HG03175 (cell line): Measurements from ENCODE around the gene PCSK1N.
"Not testable (repeated sequence)": the region's sequence is repeated elsewhere in the genome, so short reads cannot be mapped to it uniquely, and the experiment has no call there.

Experiments
- ATAC-seq: cut with Tn5 transposase; IDR thresholded peaks from one replicate; pipeline ENCODE4 v1.9.1; 2021; ENCODE audit warnings: mild to moderate bottlenecking, moderate library complexity; ENCODE audit not compliant: unreplicated experiment

PCSK1N gene, protein sequence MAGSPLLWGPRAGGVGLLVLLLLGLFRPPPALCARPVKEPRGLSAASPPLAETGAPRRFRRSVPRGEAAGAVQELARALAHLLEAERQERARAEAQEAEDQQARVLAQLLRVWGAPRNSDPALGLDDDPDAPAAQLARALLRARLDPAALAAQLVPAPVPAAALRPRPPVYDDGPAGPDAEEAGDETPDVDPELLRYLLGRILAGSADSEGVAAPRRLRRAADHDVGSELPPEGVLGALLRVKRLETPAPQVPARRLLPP

DNA sequence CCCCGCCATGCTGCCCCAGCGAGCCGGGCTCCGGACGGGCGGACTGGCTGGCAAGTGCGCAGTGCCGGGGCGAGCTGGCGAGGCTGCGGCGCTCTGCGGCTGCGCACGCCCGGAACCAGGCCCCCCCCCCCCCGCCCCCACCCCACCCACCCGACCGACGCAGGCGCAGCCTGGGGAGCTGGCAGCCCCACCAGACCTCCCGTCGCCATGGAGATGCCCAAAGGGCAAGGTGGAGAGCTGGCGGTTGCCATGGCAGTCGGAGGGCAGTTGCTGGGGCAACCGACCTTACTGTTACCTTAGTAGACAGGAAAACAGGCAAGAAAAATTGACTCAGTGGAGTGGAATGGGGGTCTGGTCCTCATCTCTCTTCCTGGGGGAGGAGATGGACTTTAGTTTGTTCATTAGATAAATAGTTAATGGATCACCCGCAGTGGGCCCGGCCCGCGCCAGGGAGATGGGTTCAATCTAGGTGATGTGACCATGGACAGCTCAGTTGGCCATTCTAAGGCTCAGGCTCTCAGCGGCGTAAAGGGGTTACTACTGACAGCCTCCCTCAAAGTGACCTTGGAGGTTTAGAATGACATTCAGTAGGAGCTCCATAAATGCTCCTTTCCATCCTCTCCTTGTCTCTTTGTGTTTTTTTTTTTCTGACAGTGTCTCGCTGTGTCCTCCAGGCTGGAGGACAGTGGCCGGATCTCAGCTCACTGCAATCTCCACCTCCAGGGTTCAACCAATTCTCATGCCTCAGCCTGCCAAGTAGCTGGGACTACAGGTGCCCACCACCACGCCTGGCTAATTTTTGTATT, at the start of gene PCSK1N:
Gene PCSK1N (minus strand): TSS at position 87 of the 806 bp plus-strand sequence. CDS start 78 bp downstream, at position 9.
- no peak for ATAC-seq

DNA sequence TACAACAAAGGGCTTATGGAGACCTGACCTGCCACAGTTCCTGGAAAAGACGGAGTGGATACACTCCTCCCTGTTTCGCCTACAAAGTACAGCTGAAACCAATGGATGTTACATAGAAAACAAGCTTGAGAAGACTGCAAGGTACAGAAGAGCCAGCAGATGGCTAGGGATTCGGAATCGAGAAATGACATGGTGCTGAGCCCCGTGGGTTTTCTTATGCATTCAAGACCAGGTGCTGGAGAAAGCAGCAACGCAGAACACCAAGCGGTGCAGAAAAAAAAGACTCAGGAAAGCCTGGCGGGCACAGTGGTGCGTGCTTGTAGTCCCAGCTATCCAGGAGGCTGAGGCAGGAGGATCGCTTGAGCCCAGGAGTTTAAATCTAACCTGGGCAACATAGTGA, 48.3 kb upstream of the PCSK1N start:
- ATAC-seq = no peak

DNA sequence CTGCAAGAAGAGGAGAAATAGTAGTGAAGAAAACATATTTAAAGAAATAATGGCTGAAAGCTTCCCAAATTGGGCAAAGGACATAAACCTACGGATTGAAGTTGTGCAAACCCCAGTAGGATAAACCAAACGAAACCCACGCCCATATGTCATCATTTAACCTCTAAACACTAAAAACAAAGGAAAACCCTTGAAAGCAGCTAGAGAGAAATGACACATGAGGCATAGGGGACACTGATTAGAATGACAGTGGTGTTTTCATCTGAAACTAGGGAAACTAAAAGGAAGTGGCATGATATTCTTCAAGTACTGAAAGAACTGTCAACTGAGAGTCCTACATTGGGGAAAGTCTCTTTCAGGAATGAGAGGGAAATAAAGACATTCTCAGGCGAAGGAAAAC, 41.5 kb upstream of the PCSK1N start:
- ATAC-seq = not testable (repeated sequence)

DNA sequence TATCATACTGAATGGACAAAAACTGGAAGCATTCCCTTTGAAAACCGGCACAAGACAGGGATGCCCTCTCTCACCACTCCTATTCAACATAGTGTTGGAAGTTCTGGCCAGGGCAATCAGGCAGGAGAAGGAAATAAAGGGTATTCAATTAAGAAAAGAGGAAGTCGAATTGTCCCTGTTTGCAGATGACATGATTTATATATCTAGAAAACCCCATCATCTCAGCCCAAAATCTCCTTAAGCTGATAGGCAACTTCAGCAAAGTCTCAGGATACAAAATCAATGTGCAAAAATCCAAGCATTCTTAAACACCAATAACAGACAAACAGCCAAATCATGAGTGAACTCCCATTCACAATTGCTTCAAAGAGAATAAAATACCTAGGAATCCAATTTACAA, 36.6 kb upstream of the PCSK1N start:
- ATAC-seq = not testable (repeated sequence)

DNA sequence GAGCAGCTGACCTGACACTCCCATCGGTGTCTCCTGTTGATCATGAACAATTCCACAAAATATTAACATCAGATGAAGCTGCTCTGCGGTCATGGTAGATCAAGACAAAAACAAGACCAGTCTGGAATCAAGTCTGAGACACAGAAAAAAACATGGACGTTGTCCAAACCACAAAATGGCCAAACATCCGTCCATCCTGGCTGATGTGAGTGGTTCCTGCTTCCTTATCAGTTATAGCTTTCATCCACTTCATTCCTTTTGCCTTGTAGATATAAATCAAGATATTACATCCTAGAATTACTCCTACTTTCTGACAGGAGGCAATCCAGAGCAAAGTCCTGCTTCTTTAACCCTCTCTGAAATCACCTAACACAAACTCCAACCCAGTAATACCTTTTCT, 28.8 kb upstream of the PCSK1N start:
- no peak for ATAC-seq

DNA sequence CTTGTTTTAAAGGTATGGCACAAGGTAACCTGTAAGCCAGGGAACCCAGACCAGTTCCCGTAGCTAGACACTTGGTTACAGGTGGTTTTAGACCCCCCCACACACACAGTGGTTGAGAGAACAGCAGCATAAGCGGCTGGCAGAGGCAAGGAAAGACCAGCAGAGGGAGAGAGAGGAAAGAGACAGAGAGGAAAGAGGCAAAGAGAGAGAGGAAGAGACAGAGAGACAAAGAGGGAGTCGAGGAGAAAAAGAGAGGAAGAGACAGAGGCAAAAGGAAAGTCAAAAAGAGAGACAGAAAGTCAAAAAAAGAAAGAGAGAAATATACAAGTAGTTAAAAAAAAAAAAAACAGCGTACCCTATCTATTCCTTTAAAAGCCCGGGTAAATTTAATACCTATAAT, 19.5 kb upstream of the PCSK1N start:
- ATAC-seq = no peak

DNA sequence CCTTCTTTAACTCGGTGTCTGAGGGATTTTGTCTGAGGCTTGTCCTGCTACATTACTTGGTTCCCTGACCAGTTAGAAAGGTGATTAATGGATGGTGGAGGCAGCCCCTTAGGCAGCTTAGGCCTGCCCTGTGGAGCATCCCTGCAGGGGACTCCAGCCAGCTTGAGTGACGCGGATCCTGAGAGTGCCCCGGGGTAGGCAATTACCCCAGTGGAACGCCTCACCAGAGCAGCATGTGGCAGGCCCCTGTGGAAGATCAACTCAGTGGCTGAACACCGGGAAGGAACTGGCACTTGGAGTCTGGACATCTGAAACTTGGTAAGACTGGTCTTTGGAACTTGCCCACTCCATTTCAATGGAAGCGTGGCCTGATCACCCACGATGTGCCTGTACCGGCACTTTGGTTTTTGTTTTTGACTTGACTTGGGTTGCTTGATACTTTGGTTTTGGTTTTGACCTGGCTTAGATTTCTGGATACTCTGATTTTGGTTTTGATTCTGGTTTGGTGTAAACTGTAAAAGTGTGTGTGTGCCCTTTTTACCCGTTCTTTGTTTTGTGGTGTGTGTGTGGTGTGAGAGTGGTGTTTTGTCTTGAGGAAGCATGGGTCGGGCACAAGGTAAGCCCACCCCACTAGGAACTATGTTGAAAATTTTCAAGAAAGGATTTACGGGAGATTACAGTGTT, 18.9 kb upstream of the PCSK1N start:
- not testable (repeated sequence) for ATAC-seq

DNA sequence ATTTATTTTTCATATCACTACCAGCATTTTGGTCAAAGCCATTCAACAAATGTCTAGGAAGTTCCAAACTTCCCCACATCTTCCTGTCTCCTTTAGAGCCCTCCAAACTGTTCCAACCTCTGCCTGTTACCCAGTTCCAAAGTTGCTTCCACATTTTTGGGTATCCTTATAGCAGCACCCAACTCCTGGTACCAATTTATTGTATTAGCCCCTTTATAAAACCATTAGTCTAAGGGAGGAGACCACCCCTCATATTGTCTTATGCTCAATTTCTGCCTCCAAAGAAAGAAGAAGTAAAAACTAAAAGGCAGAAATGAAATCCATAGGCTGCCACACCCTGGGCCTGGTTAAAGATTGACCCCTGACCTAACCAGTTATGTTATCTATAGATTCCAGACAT, 18.1 kb upstream of the PCSK1N start:
- not testable (repeated sequence) for ATAC-seq

DNA sequence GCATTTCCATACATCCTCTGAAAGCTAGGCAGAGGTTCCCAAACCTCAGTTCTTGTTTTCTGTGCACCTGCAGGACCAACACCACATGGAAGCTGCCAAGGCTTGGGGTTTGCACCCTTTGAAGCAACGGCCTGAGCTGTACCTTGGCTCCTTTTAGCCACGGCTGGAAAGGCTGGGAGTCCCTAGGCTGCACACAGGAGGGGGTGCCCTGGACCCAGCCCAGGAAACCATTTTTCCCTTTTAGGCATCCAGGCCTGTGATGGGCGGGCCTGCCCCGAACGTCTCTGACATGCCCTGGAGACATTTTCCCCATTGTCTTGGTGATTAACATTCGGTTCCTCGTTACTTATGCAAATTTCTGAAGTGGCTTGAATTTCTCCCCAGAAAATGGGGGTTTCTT, 17.4 kb upstream of the PCSK1N start:
- no peak for ATAC-seq

DNA sequence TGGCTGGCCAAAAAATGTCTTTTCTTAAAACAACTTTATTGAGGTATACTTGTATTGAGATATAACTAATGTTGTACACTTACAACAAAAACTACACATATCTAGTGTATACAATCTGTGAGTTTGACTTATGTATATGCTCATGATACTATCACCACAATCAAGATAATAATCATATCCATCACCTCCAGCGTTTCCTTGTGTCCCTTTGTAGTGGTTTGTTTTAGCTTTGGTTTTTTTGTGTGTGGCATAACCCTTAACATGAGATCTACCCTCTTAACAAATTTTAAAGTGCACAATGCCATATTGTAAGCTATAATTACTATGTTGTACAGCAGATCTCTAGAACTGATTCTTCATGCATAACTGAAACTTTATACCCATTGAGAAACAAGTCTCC, 13.4 kb upstream of the PCSK1N start:
- no peak for ATAC-seq

DNA sequence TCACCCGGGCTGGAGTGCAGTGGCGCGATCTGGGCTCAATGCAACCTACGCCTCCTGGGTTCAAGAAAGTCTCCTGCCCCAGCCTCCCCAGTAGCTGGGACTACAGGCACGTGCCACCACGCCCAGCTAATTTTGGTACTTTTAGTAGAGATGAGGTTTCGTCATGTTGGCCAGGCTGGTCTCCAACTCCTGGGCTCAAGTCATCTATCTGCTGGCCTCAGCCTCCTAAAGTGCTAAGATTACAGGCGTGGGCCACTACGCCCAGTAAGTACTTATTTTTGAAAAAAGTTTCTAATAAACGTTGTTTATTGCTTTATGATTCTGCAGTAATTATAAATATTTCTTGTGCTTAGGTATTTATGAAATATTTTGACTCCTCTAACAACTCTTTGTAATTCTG, 4.3 kb upstream of the PCSK1N start:
- ATAC-seq = no peak

DNA sequence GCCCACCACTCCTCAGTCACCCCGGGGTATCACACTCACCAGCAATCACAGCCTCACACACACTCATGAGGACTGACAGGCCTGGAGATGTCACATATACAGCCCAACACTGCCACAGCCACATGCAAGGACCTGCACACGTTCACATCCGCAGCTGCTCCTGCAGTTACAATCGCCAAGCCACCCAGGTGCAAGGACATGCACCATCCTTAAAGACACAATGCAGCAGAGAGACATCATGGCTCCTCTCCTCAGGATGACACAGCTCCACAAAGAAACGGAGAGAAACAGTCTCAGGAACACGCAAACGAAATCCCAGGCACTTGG, 1.1 kb downstream of the PCSK1N start:
- ATAC-seq = no peak

DNA sequence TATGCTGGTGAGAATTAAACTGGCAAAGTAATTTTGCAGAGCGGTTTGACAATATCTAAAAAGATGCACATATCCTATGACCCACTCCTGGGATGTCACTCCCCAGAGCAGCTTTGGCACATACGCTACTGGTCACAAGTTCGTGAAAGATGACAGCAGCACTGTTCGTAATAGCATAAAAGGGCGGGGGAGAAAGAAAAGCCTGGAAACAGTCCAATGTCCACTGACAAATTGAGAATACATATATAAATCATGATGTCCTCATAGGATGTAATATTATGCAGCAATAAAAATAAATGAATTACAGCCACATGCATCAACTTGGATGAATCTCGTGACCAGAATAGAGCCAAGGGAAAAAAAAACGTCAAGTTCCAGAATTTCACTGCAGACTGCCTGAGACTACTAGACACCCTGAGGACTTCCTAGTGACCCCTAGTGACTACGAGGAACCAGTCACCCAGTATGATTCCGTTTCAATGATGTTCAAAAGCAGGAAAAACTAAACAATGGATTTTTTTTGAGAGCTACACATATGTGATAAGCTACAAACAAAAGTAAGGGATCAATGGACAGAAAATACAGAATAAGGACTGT, 1.8 kb downstream of the PCSK1N start:
- no peak for ATAC-seq

DNA sequence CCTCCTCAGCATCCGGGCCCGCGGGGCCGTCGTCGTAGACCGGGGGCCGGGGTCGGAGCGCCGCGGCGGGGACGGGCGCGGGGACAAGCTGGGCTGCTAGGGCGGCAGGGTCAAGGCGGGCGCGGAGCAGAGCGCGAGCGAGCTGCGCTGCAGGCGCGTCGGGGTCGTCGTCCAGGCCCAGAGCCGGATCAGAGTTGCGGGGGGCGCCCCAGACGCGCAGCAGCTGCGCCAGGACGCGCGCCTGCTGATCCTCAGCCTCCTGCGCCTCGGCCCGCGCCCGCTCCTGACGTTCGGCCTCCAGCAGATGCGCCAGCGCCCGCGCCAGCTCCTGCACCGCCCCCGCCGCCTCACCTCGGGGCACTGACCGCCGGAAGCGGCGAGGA, 3.5 kb downstream of the PCSK1N start:
- no peak for ATAC-seq

DNA sequence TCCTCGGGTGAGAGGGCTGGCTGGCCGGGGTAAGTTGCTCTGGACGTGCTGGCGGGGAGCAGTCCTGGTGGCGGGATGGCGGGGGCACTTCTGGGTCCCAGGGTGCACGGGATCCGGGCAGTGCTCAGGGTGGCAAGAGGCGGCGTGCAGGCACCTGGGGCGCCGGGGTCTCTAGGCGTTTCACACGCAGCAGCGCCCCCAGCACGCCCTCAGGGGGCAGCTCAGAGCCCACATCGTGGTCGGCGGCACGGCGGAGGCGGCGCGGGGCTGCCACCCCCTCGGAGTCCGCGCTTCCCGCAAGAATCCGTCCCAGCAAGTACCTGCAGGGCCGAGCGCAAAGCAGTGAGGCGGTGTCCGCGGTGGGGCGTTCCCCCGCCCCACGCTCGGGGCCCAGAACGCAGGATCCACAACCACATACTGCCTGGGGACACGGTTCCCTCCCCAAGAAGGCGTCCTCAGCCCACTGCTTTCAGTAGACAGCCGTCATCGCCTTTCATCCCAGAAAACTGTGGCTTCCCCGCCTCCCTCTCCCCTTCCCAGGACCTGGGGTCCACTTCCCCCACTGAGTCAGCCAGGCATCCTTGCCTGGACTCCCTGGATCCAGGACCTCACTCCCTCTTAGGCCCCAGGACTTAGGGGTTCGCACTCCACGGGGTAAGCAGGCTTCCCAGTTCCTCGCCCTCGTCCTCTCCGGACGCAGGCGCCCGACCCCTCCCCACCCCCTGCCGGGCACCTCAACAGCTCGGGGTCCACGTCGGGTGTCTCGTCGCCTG, 4.1 kb downstream of the PCSK1N start:
- ATAC-seq = no peak

DNA sequence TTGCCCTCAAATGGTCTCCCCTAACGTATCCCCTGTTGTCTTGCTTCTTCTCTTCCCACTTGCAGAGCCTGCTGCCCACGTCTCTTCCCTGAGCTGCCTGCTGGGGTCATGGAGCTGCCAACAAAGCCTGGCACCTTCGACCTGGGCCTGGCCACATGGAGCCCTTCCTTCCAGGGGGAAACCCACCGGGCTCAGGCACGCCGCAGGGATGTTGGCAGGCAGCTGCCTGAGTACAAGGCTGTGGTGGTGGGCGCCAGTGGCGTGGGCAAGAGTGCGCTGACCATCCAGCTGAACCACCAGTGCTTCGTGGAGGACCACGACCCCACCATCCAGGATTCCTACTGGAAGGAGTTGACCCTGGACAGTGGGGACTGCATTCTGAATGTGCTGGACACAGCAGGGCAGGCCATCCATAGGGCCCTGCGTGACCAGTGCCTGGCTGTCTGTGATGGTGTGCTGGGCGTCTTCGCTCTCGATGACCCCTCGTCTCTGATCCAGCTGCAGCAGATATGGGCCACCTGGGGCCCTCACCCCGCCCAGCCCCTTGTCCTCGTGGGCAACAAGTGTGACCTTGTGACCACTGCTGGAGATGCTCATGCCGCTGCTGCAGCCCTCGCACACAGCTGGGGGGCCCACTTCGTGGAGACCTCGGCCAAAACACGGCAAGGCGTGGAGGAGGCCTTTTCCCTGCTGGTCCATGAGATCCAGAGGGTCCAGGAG, 6.2 kb downstream of the PCSK1N start:
- no peak for ATAC-seq

DNA sequence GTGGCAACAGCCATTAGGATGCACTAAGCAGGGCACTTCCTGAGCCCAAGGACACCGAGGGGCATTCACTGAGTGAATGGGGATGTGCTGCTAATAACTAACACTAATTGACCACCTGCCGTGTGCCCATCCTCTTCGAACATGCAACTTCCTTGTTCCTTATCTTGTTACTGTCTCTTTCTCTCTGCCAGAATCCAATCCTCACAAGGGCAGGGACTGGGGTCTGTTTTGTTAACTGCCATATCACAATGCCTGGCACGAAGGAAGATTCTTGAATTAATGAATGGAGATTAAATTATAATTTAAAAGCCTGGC, 7.8 kb downstream of the PCSK1N start:
- ATAC-seq = no peak

DNA sequence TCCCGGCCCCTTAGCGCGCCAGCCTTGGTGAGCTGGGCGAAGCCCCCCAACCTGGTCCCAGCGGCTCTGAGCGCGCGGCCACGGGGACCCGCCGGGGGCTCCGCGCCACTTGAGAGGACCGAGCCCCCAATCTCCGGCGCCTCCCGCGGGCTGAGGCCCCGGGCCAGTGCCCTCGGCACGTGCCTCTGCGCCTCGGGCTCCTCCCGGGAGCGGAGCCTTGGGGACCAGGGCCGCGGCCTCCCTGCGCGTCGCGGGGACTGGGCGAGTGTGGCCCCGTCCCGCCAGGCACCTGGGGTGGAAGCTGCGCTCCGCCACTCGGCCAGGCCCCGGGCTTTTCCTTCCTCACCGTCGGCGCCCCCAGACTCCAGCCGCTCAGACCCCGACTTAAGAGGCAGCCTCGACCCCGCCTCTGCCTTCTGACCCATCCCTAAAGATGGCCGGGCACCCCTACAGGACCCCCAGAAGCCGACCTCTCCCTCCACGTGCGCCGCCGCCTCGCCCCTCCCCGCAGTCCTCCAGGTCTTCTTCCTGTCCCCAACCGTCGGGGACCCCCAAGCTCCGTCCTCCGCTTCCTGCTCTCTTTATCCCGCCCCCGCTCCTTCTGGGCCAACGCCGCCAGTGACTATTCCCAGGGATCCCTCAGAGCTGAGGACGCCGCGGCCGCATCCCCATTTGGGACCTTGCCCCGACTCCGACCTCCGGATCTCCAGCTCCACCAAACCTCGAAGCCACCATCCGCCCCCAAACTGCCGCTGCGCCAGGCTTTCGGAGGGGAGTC, 8.3 kb downstream of the PCSK1N start:
- ATAC-seq = no peak

DNA sequence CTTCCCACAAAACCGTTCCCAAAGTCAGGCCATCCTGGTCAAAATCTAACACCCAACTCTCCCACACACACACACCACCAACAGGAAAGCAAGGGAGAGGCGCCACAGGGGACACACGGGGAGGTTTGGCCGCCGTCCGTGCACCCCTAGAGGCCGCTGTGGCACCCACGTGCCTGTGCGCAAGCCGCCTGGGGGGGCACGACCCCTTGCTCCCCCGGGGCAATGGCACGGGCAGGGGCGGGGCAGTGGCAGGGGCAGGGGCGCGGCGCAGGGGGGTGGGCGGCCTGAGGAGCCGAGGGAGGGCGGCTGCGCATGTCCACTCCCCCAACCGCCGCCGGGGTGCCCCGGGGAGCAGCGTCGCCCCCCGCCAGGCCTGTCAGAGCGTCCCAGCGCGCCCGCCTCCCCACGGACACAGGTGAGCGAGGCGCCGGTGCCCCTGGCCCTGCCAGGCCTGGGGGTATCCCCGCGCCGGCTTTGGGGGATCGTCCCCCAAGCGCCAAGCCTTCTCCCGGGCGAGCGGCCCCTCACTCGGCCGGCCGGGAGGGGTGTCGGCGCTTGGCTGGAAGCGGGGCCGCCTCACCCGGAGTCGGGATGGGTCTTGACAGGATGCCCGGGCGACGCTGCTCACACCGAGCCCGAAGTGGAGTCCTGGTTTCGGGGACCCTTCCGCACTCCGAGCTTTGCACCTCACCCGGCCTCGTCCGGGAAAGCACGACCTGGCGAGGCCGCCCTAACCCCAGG, 9.1 kb downstream of the PCSK1N start, which contains the start of gene ERAS:
Gene ERAS (plus strand): TSS at position 379 of the 741 bp plus-strand sequence. CDS start 2,611 bp downstream, outside the sequence.
- no peak for ATAC-seq
